Prostate gland (tissue), 2 donors: ENCODE data around the gene SERPINC1. TPM values are rescaled to one million over a fixed set of nuclear protein-coding genes. Genes with fewer than 3 reads are reported as not detected.
"Not testable (repeated sequence)": the region's sequence is repeated elsewhere in the genome, so short reads cannot be mapped to it uniquely, and the experiment has no call there.

Source experiments
- DNase-seq: peaks from one replicate; pipeline ENCODE4 v3.0.0-alpha.2; 2019; ENCODE audit warnings: low spot score
- H3K27ac ChIP-seq, 2 donors: fragments of 200-600 bp; sonication (generic); 2 replicates each; pipeline ENCODE4 v1.5.1; 2017 to 2019
- H3K27me3 ChIP-seq: fragments of 200-600 bp; sonication (generic); replicated peaks from 2 replicates; pipeline ENCODE4 v1.5.1; 2019; ENCODE audit not compliant: insufficient read depth
- H3K36me3 ChIP-seq, 2 donors: fragments of 200-600 bp; sonication (generic); 1 replicate in 1 of 2; 2 replicates in 1 of 2; pipeline versions ENCODE4 v1.5.1 to v1.8.1; 2017 to 2019
- H3K4me1 ChIP-seq: fragments of 200-600 bp; sonication (generic); replicated peaks from 2 replicates; pipeline ENCODE4 v1.5.1; 2019
- H3K4me3 ChIP-seq, 2 donors: fragments of 200-600 bp; sonication (generic); 2 replicates each; pipeline ENCODE4 v1.5.1; 2017 to 2019
- H3K9me3 ChIP-seq: fragments of 200-600 bp; sonication (generic); 2 replicates; pipeline ENCODE4 v1.5.1; 2017
- CTCF ChIP-seq, 4 experiments: fragments of 200-600 bp in 2 of 4; fragments of 450-650 bp in 2 of 4; sonication (generic) in 2 of 4; IDR thresholded peaks; 1 replicate in 3 of 4; 2 replicates in 1 of 4; pipeline ENCODE4 v1.5.1; 2016 to 2019; ENCODE audit warnings: antibody characterized with exemption in 4 of 4, mild to moderate bottlenecking in 2 of 4, moderate library complexity in 2 of 4
- POLR2A ChIP-seq: fragments of 450-650 bp; IDR thresholded peaks from one replicate; pipeline ENCODE4 v1.6.1; 2016; ENCODE audit warnings: antibody characterized with exemption, mild to moderate bottlenecking
- POLR2AphosphoS5 ChIP-seq: sonication (generic); formaldehyde crosslinking; IDR thresholded peaks from one replicate; pipeline ENCODE4 v1.6.1; 2017; ENCODE audit warnings: antibody characterized with exemption
- WGBS: methylation state at CpG from one replicate; pipeline ENCODE4 v1.1.5; 2018; 5-methylcytosine and 5-hydroxymethylcytosine counted together
- intact Hi-C: fragments of 100-400 bp; cut with DNase I; formaldehyde crosslinking; loops from one replicate; pipeline ENCODE4 v1.14.2; 2022
- total RNA-seq, 2 donors: library from RNA; depleted of rRNA; stranded (reverse); fragments of >200 nt; gene quantifications; one replicate each; pipeline ENCODE4 v1.1.0, GENCODE V29; 2016

SERPINC1 gene
- not detected for total RNA-seq

- H3K4me1 ChIP-seq = no peaks in the 10 kb centered on the region
- no peaks in the 10 kb centered on the region for H3K27me3 ChIP-seq
- WGBS = 90% methylated on average over 3 of the region's 3 CpGs
- DNase-seq = no peak
- no peak for TF ChIP-seq POLR2AphosphoS5
- no peak for TF ChIP-seq POLR2A
- no peak for TF ChIP-seq CTCF (IDR thresholded peaks at IDR 0.05)
- no peak within 1 kb of the TSS for H3K27ac ChIP-seq
- no peaks in the 10 kb centered on the region for H3K36me3 ChIP-seq
- H3K9me3 ChIP-seq = no peaks in the 10 kb centered on the region
- intact Hi-C loops = no loop called here
- no peak within 1 kb of the TSS for H3K4me3 ChIP-seq
Measured at GRCh38 chr1:173917149-173917548, at the start of gene SERPINC1. SERPINC1 (minus strand) TSS chr1:173917327; CDS start chr1:173917259, 68 bp downstream.

DNA sequence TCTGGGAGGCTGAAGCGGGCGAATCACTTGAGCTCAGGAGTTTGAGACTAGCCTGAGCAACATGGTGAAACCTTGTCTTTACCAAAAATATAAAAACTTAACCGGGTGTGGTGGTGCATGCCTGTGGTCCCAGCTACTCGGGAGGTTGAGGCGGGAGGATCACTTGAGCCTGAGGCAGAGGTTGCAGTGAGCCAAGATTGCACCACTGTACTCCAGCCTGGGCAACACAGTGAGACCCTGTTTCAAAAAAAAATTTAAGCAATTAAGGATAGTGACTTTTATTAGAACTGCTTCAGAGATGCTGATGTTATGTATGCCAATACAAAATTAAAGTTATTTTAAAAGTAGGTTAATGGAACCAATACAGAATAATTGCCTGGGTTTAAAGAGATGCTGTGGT is 48.8 kb upstream of the SERPINC1 start:
- WGBS = 95% methylated on average over 5 of the region's 5 CpGs
- H3K4me1 ChIP-seq, H3K27me3 ChIP-seq, H3K4me3 ChIP-seq, H3K9me3 ChIP-seq, H3K27ac ChIP-seq, intact Hi-C loops, DNase-seq: not testable (repeated sequence)
- peaks cover 6 to 11% of the 10 kb centered on the region in 2 donors for H3K36me3 ChIP-seq

DNA sequence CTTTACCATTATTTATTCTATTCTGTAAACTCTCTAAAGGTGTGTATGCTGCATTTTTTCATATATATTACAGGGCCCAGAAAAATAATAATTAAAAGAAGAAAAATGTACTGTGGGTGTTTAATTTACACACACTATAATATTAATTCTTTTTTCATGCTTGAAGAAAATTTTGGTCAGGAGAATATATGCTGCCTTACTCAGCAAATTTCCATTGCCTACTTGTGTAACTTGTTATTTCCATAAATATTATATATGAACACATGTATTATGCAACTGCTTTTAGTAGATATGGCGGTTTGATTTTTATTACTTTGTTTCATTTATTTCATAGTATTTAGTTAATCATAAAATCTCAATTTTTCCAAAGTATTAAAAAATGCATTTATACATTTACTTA is 46.4 kb upstream of the SERPINC1 start:
- H3K27ac ChIP-seq = no peak overlapping the region
- intact Hi-C loops = no loop called here
- H3K36me3 ChIP-seq = peaks cover 6 to 17% of the 10 kb centered on the region in 2 donors
- 90% methylated on average over 1 of the region's 1 CpG for WGBS
- no peaks in the 10 kb centered on the region for H3K27me3 ChIP-seq
- no peaks in the 10 kb centered on the region for H3K9me3 ChIP-seq
- H3K4me3 ChIP-seq = no peak overlapping the region
- no peaks in the 10 kb centered on the region for H3K4me1 ChIP-seq
- DNase-seq = no peak
- TF ChIP-seq POLR2AphosphoS5 (no peak), POLR2A (no peak), CTCF (IDR thresholded peaks at IDR 0.05) (no peak)

DNA sequence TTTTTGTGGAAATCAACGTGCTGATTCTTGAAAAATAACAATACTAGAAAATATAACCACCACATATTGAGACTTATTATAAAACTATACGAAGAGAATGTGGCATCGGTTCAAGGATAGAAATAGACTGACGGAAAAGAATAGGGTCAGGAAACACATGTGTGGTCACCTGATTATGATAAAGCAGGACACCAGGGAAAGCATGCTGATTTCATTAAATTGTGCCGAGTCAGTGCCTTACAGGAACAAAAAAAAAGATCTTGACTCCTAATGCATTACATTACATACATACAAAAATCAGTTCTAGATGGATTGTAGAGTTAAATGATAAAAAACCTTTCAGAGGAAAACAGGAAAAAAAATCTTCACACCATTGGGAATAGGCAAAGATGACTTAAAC is 43.5 kb upstream of the SERPINC1 start:
- WGBS = 87% methylated on average over 5 of the region's 5 CpGs
- peaks cover 6 to 9% of the 10 kb centered on the region in 2 donors for H3K36me3 ChIP-seq

DNA sequence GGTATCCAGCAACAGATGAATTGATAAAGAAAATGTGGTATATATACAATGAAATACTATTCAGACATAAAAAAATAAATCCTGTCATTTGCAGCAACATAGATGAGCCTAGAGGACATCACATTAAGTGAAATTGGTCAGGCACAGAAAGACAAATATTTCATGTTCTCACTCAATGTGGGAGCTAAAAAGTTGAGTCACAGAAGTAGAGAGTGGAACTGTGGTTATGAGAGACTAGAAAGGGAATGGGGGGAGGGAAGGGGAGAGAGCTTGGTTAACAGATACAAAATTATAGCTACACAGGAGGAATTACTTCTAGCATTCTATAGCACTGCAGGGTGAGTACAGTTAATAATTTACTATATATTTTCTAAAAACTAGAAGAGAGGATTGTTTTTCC is 37.1 kb upstream of the SERPINC1 start:
- no peaks in the 10 kb centered on the region for H3K27me3 ChIP-seq
- DNase-seq = no peak
- no peak overlapping the region for H3K4me3 ChIP-seq
- no peaks in the 10 kb centered on the region for H3K4me1 ChIP-seq
- intact Hi-C loops = no loop called here
- H3K36me3 ChIP-seq = peaks cover 0 to 6% of the 10 kb centered on the region in 2 donors
- TF ChIP-seq CTCF (IDR thresholded peaks at IDR 0.05) (no peak), POLR2AphosphoS5 (no peak), POLR2A (no peak)
- no peaks in the 10 kb centered on the region for H3K9me3 ChIP-seq
- H3K27ac ChIP-seq = no peak overlapping the region

More for the DNA sequence above, 43.5 kb upstream of the SERPINC1 start:
- H3K9me3 ChIP-seq = no peaks in the 10 kb centered on the region
- intact Hi-C loops = no loop called here
- H3K27ac ChIP-seq = no peak overlapping the region
- no peaks in the 10 kb centered on the region for H3K4me1 ChIP-seq
- H3K4me3 ChIP-seq = no peak overlapping the region
- no peak for TF ChIP-seq CTCF (IDR thresholded peaks at IDR 0.05)
- TF ChIP-seq POLR2A = no peak
- no peak for TF ChIP-seq POLR2AphosphoS5
- no peak for DNase-seq
- H3K27me3 ChIP-seq = no peaks in the 10 kb centered on the region
